ENCODE data around the gene ZNF266.

The ZNF266 gene

GRCh38 chr19:9435279-9436268, at the start of gene ZNF266:
Gene ZNF266 (minus strand): TSS chr19:9435573. CDS start chr19:9420089, 15,484 bp downstream.
- peak; percentile 81 to 92 for DNase-seq

- DNase-seq = no peak
Measured at GRCh38 chr19:9485140-9485539, 49.8 kb upstream of the ZNF266 start.

- no peak for DNase-seq
Measured at GRCh38 chr19:9474975-9475374, 39.6 kb upstream of the ZNF266 start.

GRCh38 chr19:9467161-9467560, 31.8 kb upstream of the ZNF266 start:
- DNase-seq = no peak

GRCh38 chr19:9461938-9462337, 26.6 kb upstream of the ZNF266 start:
- no peak for DNase-seq

GRCh38 chr19:9456018-9456689, 20.8 kb upstream of the ZNF266 start:
- DNase-seq = no peak

- DNase-seq = no peak
Measured at GRCh38 chr19:9453953-9454352, 18.6 kb upstream of the ZNF266 start.

GRCh38 chr19:9445037-9445436, 9.7 kb upstream of the ZNF266 start:
- no peak for DNase-seq

GRCh38 chr19:9436358-9436757, 985 bp upstream of the ZNF266 start:
- DNase-seq = no peak

GRCh38 chr19:9431475-9431874, 3.9 kb downstream of the ZNF266 start:
- DNase-seq = peak; percentile 7 to 20

- no peak for DNase-seq
Measured at GRCh38 chr19:9430444-9430843, 4.9 kb downstream of the ZNF266 start.

- no peak for DNase-seq
Measured at GRCh38 chr19:9427941-9428340, 7.4 kb downstream of the ZNF266 start.

GRCh38 chr19:9413240-9413954, 22.0 kb downstream of the ZNF266 start:
- DNase-seq = no peak

GRCh38 chr19:9407827-9408226, 27.5 kb downstream of the ZNF266 start:
- no peak for DNase-seq

GRCh38 chr19:9406798-9407352, 28.5 kb downstream of the ZNF266 start:
- peak; percentile 79 for DNase-seq

GRCh38 chr19:9381361-9381785, 54.0 kb downstream of the ZNF266 start:
- DNase-seq = no peak

- DNase-seq = no peak
Measured at GRCh38 chr19:9370738-9371619, 64.4 kb downstream of the ZNF266 start.

- no peak for DNase-seq
Measured at GRCh38 chr19:9362905-9363304, 72.5 kb downstream of the ZNF266 start, which contains the start of gene ZNF177. Gene ZNF177 (plus strand): TSS chr19:9363013. CDS start chr19:9378312, 15,299 bp downstream.
